ENCODE data around the gene TSTD1. TPM values are rescaled to one million over a fixed set of nuclear protein-coding genes. Genes with fewer than 3 reads are reported as not detected.

Gene TSTD1
- total RNA-seq, 1 experiment from 2014 or later = 74.5 TPM

GRCh38 chr1:161077426-161077825 is 38.7 kb upstream of the TSTD1 start:
- ChIA-PET POLR2A (no interaction called here), CTCF (no interaction called here)
- TF ChIP-seq, protein P1, sequence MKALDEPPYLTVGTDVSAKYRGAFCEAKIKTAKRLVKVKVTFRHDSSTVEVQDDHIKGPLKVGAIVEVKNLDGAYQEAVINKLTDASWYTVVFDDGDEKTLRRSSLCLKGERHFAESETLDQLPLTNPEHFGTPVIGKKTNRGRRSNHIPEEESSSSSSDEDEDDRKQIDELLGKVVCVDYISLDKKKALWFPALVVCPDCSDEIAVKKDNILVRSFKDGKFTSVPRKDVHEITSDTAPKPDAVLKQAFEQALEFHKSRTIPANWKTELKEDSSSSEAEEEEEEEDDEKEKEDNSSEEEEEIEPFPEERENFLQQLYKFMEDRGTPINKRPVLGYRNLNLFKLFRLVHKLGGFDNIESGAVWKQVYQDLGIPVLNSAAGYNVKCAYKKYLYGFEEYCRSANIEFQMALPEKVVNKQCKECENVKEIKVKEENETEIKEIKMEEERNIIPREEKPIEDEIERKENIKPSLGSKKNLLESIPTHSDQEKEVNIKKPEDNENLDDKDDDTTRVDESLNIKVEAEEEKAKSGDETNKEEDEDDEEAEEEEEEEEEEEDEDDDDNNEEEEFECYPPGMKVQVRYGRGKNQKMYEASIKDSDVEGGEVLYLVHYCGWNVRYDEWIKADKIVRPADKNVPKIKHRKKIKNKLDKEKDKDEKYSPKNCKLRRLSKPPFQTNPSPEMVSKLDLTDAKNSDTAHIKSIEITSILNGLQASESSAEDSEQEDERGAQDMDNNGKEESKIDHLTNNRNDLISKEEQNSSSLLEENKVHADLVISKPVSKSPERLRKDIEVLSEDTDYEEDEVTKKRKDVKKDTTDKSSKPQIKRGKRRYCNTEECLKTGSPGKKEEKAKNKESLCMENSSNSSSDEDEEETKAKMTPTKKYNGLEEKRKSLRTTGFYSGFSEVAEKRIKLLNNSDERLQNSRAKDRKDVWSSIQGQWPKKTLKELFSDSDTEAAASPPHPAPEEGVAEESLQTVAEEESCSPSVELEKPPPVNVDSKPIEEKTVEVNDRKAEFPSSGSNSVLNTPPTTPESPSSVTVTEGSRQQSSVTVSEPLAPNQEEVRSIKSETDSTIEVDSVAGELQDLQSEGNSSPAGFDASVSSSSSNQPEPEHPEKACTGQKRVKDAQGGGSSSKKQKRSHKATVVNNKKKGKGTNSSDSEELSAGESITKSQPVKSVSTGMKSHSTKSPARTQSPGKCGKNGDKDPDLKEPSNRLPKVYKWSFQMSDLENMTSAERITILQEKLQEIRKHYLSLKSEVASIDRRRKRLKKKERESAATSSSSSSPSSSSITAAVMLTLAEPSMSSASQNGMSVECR (CRISPR knock-in tag; IDR thresholded peaks at IDR 0.05; ENCODE audit: borderline replicate concordance) = no peak
- no peak for TF ChIP-seq ZNF138 (CRISPR knock-in tag; conservative IDR thresholded peaks at IDR 0.05)
- no peak for TF ChIP-seq FOXP1 (CRISPR knock-in tag; IDR thresholded peaks at IDR 0.05; ENCODE audit: borderline replicate concordance)
- TF ChIP-seq TP53 (CRISPR knock-in tag; IDR thresholded peaks at IDR 0.05) = no peak
- no peak for TF ChIP-seq NFATC4 (CRISPR knock-in tag; IDR thresholded peaks at IDR 0.05)
- TF ChIP-seq E2F1 (CRISPR knock-in tag; IDR thresholded peaks at IDR 0.05) = no peak
- TF ChIP-seq SP1 (CRISPR knock-in tag; conservative IDR thresholded peaks at IDR 0.05) = no peak
- TF ChIP-seq NR1H2 (CRISPR knock-in tag; IDR thresholded peaks at IDR 0.05) = no peak
- no peak for TF ChIP-seq HMGA2 (CRISPR knock-in tag; IDR thresholded peaks at IDR 0.05)
- no peak for TF ChIP-seq ZNF317 (CRISPR knock-in tag; IDR thresholded peaks at IDR 0.05; ENCODE audit: borderline replicate concordance, low read depth)
- TF ChIP-seq, protein P2, sequence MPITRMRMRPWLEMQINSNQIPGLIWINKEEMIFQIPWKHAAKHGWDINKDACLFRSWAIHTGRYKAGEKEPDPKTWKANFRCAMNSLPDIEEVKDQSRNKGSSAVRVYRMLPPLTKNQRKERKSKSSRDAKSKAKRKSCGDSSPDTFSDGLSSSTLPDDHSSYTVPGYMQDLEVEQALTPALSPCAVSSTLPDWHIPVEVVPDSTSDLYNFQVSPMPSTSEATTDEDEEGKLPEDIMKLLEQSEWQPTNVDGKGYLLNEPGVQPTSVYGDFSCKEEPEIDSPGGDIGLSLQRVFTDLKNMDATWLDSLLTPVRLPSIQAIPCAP (CRISPR knock-in tag; IDR thresholded peaks at IDR 0.05) = no peak
- Mint-ChIP-seq H3K27ac (no peak overlapping the region), H3K9me3 (no peaks in the 10 kb centered on the region), H3K36me3 (no peaks in the 10 kb centered on the region), H3K4me1 (peaks cover 21% of the 10 kb centered on the region), H3K4me3 (no peak overlapping the region), H3K27me3 (ENCODE audit: low read depth) (no peaks in the 10 kb centered on the region; the same call in 1 of the 2 replicates)
- no peak for DNase-seq (ENCODE audit: low spot score)
- no peak for ATAC-seq

- no peak overlapping the region for H3K27ac Mint-ChIP-seq
- ChIA-PET CTCF (interaction anchor here (0.8 to 0.9 kb wide), 2 partner anchors 21 to 22 kb away, joined by 3 to 4 read pairs; no protein-coding TSS in a partner anchor), POLR2A (no interaction called here)
- TF ChIP-seq NR2C2 (CRISPR knock-in tag; IDR thresholded peaks at IDR 0.05) (no peak), OVOL2 (CRISPR knock-in tag; IDR thresholded peaks at IDR 0.05; ENCODE audit: borderline replicate concordance) (no peak), E2F1 (CRISPR knock-in tag; IDR thresholded peaks at IDR 0.05) (no peak), ETV6 (CRISPR knock-in tag; IDR thresholded peaks at IDR 0.05) (no peak), ZNF121 (CRISPR knock-in tag; IDR thresholded peaks at IDR 0.05) (no peak), AR (CRISPR knock-in tag; IDR thresholded peaks at IDR 0.05) (no peak), NR1H2 (CRISPR knock-in tag; IDR thresholded peaks at IDR 0.05) (no peak), ZNF671 (CRISPR knock-in tag; IDR thresholded peaks at IDR 0.05) (no peak), JUN (CRISPR knock-in tag; IDR thresholded peaks at IDR 0.05) (no peak), RELA (CRISPR knock-in tag; IDR thresholded peaks at IDR 0.05; ENCODE audit: borderline replicate concordance) (no peak)
- TF ChIP-seq, protein P3, sequence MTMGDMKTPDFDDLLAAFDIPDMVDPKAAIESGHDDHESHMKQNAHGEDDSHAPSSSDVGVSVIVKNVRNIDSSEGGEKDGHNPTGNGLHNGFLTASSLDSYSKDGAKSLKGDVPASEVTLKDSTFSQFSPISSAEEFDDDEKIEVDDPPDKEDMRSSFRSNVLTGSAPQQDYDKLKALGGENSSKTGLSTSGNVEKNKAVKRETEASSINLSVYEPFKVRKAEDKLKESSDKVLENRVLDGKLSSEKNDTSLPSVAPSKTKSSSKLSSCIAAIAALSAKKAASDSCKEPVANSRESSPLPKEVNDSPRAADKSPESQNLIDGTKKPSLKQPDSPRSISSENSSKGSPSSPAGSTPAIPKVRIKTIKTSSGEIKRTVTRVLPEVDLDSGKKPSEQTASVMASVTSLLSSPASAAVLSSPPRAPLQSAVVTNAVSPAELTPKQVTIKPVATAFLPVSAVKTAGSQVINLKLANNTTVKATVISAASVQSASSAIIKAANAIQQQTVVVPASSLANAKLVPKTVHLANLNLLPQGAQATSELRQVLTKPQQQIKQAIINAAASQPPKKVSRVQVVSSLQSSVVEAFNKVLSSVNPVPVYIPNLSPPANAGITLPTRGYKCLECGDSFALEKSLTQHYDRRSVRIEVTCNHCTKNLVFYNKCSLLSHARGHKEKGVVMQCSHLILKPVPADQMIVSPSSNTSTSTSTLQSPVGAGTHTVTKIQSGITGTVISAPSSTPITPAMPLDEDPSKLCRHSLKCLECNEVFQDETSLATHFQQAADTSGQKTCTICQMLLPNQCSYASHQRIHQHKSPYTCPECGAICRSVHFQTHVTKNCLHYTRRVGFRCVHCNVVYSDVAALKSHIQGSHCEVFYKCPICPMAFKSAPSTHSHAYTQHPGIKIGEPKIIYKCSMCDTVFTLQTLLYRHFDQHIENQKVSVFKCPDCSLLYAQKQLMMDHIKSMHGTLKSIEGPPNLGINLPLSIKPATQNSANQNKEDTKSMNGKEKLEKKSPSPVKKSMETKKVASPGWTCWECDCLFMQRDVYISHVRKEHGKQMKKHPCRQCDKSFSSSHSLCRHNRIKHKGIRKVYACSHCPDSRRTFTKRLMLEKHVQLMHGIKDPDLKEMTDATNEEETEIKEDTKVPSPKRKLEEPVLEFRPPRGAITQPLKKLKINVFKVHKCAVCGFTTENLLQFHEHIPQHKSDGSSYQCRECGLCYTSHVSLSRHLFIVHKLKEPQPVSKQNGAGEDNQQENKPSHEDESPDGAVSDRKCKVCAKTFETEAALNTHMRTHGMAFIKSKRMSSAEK (CRISPR knock-in tag; IDR thresholded peaks at IDR 0.05; ENCODE audit: borderline replicate concordance) = no peak
- TF ChIP-seq, protein P2 (CRISPR knock-in tag; IDR thresholded peaks at IDR 0.05) = no peak
These were observed 37.6 kb upstream of the TSTD1 start for GRCh38 chr1:161076410-161076809.

More at GRCh38 chr1:161076410-161076809, 37.6 kb upstream of the TSTD1 start:
- Mint-ChIP-seq H3K27me3 (ENCODE audit: low read depth) (no peaks in the 10 kb centered on the region; the same call in 1 of the 2 replicates), H3K4me3 (no peak overlapping the region), H3K4me1 (peaks cover 21% of the 10 kb centered on the region), H3K36me3 (no peaks in the 10 kb centered on the region), H3K9me3 (no peaks in the 10 kb centered on the region)
- no peak for DNase-seq (ENCODE audit: low spot score)
- ATAC-seq = no peak

All from WTC11 (cell line).